GM13977 (cell line): ENCODE data around the gene THBS3.
A peak's percentile ranks its signal among the peaks of the same experiment; 100 is the strongest.

Source experiments
- DNase-seq: peaks from one replicate; pipeline ENCODE4 v3.0.0; 2012; ENCODE audit warnings: low spot score
- CTCF ChIP-seq: IDR thresholded peaks from 2 replicates; pipeline ENCODE4 v1.5.1; 2012; ENCODE audit warnings: mild to moderate bottlenecking, control low read depth; ENCODE audit not compliant: insufficient read depth; ENCODE audit errors: extremely low read depth, missing control alignments
- in situ Hi-C: fragments of 300-500 bp; cut with MboI; formaldehyde crosslinking; loops from one replicate; pipeline ENCODE4 v1.12.0; 2022; ENCODE audit warnings: low sequenced_read_pairs, low pct_unique_long_range_greater_than_20kb, mixed read lengths, inconsistent platforms; ENCODE audit not compliant: unreplicated experiment

The THBS3 gene

GRCh38 chr1:155188268-155188667, 19.4 kb downstream of the THBS3 start:
- TF ChIP-seq CTCF, result no peak
- no peak for DNase-seq
- in situ Hi-C loops, result no loop called here

GRCh38 chr1:155187456-155187891, 20.2 kb downstream of the THBS3 start:
- DNase-seq, result no peak
- TF ChIP-seq CTCF, result no peak
- in situ Hi-C loops, result no loop called here

- in situ Hi-C loops, result no loop called here
- no peak for DNase-seq
- no peak for TF ChIP-seq CTCF
These were observed 20.8 kb downstream of the THBS3 start for GRCh38 chr1:155186794-155187455.

GRCh38 chr1:155186067-155186793, 21.5 kb downstream of the THBS3 start:
- in situ Hi-C loops, result no loop called here
- no peak for TF ChIP-seq CTCF
- no peak for DNase-seq

- no peak for TF ChIP-seq CTCF
- in situ Hi-C loops, result no loop called here
- no peak for DNase-seq
These were observed 22.0 kb downstream of the THBS3 start for GRCh38 chr1:155185783-155186066.

- in situ Hi-C loops, result no loop called here
- DNase-seq, result peak; percentile 83
- TF ChIP-seq CTCF, result peak; percentile 25
These were observed 22.6 kb downstream of the THBS3 start for GRCh38 chr1:155184835-155185782.
